ENCODE results near the gene CCR7.

DNA sequence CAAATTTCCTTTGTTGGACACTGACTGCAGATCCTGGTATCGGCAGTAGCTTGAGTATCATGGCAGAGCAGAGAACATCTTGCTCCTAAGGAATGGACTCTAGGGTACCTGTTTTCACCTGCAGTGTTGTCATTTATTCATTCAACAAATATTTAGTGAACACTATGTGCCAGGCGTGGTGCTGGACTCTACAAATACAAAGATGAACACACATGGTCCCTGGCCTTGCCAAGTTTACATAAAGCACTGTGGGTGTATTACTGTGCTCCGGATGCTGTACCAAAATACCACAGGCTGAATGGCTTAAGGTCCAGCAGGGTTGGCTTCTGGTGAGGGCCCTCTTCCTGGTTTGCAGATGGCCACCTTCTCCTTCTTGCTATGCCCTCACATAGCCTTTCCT is 14.2 kb upstream of the CCR7 start:
- TF ChIP-seq, protein P1, sequence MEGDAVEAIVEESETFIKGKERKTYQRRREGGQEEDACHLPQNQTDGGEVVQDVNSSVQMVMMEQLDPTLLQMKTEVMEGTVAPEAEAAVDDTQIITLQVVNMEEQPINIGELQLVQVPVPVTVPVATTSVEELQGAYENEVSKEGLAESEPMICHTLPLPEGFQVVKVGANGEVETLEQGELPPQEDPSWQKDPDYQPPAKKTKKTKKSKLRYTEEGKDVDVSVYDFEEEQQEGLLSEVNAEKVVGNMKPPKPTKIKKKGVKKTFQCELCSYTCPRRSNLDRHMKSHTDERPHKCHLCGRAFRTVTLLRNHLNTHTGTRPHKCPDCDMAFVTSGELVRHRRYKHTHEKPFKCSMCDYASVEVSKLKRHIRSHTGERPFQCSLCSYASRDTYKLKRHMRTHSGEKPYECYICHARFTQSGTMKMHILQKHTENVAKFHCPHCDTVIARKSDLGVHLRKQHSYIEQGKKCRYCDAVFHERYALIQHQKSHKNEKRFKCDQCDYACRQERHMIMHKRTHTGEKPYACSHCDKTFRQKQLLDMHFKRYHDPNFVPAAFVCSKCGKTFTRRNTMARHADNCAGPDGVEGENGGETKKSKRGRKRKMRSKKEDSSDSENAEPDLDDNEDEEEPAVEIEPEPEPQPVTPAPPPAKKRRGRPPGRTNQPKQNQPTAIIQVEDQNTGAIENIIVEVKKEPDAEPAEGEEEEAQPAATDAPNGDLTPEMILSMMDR (conservative IDR thresholded peaks at IDR 0.05), result no peak
- no peak for TF ChIP-seq ZFX (IDR thresholded peaks at IDR 0.05)
